ENCODE data around the gene SYVN1.
A peak's percentile ranks its signal among the peaks of the same experiment; 100 is the strongest.

The SYVN1 gene

DNA sequence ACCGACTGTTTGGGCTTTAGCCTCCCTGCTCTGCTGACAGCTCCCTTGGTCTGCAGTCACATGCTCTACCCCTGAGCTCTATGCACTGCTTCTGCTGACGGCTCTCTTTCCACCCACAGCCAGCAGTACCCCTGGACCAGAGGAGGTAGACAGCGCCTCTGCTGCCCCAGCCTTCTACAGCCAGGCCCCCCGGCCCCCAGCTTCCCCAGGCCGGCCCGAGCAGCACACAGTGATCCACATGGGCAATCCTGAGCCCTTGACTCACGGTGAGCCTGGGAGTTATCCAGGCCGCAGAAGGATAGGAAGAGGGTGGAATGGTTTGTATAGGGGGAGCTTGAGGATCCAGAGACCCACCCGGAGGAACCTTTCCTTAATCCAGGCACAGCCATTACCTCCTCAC lies 47.5 kb downstream of the SYVN1 start:
- TF ChIP-seq, protein P1, sequence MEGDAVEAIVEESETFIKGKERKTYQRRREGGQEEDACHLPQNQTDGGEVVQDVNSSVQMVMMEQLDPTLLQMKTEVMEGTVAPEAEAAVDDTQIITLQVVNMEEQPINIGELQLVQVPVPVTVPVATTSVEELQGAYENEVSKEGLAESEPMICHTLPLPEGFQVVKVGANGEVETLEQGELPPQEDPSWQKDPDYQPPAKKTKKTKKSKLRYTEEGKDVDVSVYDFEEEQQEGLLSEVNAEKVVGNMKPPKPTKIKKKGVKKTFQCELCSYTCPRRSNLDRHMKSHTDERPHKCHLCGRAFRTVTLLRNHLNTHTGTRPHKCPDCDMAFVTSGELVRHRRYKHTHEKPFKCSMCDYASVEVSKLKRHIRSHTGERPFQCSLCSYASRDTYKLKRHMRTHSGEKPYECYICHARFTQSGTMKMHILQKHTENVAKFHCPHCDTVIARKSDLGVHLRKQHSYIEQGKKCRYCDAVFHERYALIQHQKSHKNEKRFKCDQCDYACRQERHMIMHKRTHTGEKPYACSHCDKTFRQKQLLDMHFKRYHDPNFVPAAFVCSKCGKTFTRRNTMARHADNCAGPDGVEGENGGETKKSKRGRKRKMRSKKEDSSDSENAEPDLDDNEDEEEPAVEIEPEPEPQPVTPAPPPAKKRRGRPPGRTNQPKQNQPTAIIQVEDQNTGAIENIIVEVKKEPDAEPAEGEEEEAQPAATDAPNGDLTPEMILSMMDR (IDR thresholded peaks at IDR 0.05) = no peak
- Histone ChIP-seq H3K4me3 (no peak overlapping the region), H3K27ac (no peak overlapping the region), H3K36me3 (peaks cover 25 to 46% (median 35%) of the 10 kb centered on the region in 3 donors), H3K9me3 (no peaks in the 10 kb centered on the region), H3K27me3 (no peaks in the 10 kb centered on the region), H3K4me1 (peaks cover 0 to 21% (median 17%) of the 10 kb centered on the region in 4 donors)
- intact Hi-C loops (cut with DNase I; ENCODE audit: low total_unique reads) = loop anchor here (5.0 kb wide), 1 partner anchor 60 kb away; the partner anchor contains the start of gene SNX15
- no peak for DNase-seq

DNA sequence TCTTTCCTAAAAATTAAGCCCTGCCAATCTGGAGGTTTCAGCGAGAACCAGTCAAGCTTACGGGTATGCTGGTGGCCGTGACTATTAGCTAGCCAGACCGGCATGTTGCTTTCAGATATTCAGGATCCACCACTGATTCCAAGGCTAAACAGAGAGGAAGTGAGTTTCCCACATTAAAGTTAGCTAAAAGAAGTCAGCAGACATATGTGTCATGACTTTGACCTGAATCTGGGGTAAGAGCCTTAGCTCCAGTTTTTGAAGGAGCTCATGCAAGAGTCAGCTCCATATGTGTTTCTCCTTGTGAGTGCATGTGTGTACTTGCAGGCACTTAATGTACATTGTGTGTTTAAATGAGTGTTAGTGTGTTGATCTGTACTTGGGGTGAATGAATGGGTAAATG lies 48.9 kb downstream of the SYVN1 start:
- no peak overlapping the region for H3K4me3 ChIP-seq

DNA sequence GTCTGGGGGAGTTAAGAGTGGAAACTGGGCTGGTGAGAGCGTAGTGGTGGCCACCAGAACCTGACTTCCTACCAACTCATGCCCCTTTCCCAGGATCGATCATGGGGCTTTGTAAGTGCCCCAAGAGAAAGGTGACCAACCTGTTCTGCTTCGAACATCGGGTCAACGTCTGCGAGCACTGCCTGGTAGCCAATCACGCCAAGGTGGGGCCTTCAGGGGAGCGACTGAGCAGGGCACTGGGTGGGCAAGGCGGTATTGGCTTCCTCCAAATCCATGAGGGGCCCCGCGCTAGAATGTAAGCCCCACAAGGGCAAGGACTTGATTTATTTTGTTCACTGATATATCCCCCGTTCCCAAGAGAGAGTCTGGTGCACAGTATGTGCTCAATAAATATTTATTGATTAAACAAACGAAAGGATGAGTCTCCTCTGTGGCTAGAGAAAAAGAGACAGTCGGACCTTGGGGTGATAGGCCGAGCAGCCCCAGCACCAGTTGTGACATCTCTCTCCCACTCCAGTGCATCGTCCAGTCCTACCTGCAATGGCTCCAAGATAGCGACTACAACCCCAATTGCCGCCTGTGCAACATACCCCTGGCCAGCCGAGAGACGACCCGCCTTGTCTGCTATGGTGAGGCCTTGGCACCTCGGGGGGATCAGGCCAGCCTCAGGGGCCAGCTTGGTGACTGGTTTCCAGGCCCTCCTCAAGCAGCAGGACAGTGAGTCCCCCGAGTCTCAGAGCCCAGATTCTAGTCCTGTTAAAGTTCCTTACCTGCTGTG lies 49.5 kb downstream of the SYVN1 start:
- H3K9me3 ChIP-seq = no peaks in the 10 kb centered on the region
- peak overlapping the region; percentile 87 to 88 for H3K27ac ChIP-seq
- peaks cover 0 to 21% (median 17%) of the 10 kb centered on the region in 4 donors for H3K4me1 ChIP-seq
- intact Hi-C loops (cut with DNase I; ENCODE audit: low total_unique reads) = loop anchor here (5.0 kb wide), 1 partner anchor 57 kb away; the partner anchor contains the start of gene SNX15
- TF ChIP-seq, protein P1 (IDR thresholded peaks at IDR 0.05) = no peak
- no peak for DNase-seq
- H3K4me3 ChIP-seq = peak overlapping the region; percentile 67 to 70
- no peaks in the 10 kb centered on the region for H3K27me3 ChIP-seq
- H3K36me3 ChIP-seq = peaks cover 25 to 44% (median 35%) of the 10 kb centered on the region in 3 donors

More for the DNA sequence above, 48.9 kb downstream of the SYVN1 start:
- Histone ChIP-seq H3K36me3 (peaks cover 25 to 46% (median 35%) of the 10 kb centered on the region in 3 donors), H3K4me1 (peaks cover 0 to 21% (median 17%) of the 10 kb centered on the region in 4 donors), H3K9me3 (no peaks in the 10 kb centered on the region), H3K27ac (no peak overlapping the region), H3K27me3 (no peaks in the 10 kb centered on the region)
- TF ChIP-seq, protein P1 (IDR thresholded peaks at IDR 0.05) = no peak
- DNase-seq = no peak
- intact Hi-C loops (cut with DNase I; ENCODE audit: low total_unique reads) = loop anchor here (5.0 kb wide), 1 partner anchor 58 kb away; the partner anchor contains the start of gene SNX15

DNA sequence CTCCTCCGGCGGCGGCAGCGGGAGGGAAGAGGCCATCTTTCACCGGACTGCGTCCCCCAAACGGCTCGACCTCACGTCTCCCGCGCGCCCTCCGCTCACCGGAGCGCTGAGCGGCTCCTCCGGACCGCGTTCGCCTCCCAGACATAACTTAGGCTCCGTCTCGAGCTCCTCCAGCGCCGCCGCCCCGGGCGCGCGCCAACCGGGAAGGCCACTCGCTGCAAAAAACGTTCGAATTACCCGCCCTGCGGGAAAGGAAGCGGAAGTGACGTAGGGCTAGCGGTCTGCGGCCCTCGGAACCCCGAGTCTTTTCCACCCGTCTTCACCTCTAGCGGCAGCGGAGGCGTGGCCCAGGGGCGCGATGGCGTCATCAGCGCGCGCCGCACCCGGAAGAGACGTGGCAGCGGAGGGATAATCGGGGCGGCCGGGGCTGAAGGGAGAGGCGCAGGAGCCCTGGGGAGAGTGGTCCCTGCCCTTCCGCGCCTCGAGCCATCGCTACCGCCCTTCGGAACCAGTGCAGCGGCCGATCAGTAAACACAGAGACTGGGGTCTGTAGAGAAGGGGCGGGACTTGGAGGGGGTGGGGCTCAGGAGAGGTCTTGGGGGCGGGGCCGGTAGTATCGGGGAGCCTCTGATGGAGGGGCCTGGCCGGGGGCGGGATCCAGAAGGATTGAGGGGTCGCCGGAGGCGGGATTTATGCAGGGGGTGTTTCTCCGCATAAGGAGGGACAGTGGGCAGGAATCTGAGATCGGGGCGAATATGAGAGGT lies 50.3 kb downstream of the SYVN1 start, which contains the start of the genes CDCA5 and ZFPL1:
CDCA5 (minus strand) TSS at position 207 of the 764 bp plus-strand sequence; CDS start at position 145, 62 bp downstream.
ZFPL1 (plus strand) TSS at position 389 of the 764 bp plus-strand sequence. CDS start 477 bp downstream, outside the sequence.
- peak within 1 kb of the TSS; percentile 87 to 88 for H3K27ac ChIP-seq
- H3K4me1 ChIP-seq = peaks cover 0 to 21% (median 17%) of the 10 kb centered on the region in 4 donors
- H3K27me3 ChIP-seq = no peaks in the 10 kb centered on the region
- intact Hi-C loops (cut with DNase I; ENCODE audit: low total_unique reads) = no loop called here
- DNase-seq = peak; percentile 93 to 97
- H3K36me3 ChIP-seq = peaks cover 25 to 36% (median 30%) of the 10 kb centered on the region in 3 donors
- H3K4me3 ChIP-seq = peak within 1 kb of the TSS; percentile 67 to 70
- TF ChIP-seq, protein P1 (IDR thresholded peaks at IDR 0.05) = peak in 1 of 2 experiments; percentile 29
- H3K9me3 ChIP-seq = no peaks in the 10 kb centered on the region

DNA sequence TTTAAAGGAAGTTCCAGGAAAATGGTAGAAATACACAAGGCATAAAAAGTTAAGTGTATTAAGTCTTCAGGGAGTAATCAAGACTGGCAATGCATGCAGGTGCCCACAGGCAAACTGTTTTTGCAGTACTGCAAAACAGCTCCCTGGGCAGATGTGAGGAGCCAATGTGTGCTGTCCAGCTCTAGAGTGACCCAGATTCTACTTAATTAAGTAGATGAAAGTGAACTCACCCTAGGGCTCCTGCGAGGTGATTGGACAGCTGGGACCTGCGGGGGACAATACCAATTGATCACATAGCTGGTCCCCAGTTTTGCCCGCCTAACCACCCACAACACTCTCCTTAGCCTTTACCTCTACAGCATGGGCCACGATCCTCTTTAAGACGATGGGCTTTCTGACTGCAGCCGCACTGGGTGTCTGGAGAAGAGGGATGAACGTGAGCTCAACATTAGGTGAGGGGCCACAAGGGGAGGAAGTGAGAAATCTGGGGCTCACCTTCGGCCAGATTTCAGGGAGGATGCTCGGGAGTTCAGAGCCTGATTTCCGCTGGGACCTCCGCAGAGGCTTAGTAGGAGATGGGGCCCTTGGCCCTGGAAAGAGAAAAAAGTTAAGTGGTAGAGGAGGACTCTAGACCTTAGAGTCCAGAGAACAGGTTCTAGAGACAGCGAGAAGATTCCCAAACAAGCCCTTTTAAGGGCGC lies 51.0 kb downstream of the SYVN1 start:
- DNase-seq = no peak
- TF ChIP-seq, protein P1 (IDR thresholded peaks at IDR 0.05) = no peak
- intact Hi-C loops (cut with DNase I; ENCODE audit: low total_unique reads) = no loop called here
- Histone ChIP-seq H3K4me3 (peak overlapping the region; percentile 67 to 70), H3K4me1 (peaks cover 0 to 21% (median 17%) of the 10 kb centered on the region in 4 donors), H3K9me3 (no peaks in the 10 kb centered on the region), H3K27ac (peak overlapping the region; percentile 87 to 88), H3K27me3 (no peaks in the 10 kb centered on the region), H3K36me3 (peaks cover 18 to 29% (median 22%) of the 10 kb centered on the region in 3 donors)
